GM12874 (cell line): ENCODE data around the gene ZFR.

Experiments used
- CTCF ChIP-seq: IDR thresholded peaks from 2 replicates; pipeline ENCODE4 v1.5.1; 2011; ENCODE audit warnings: low read depth, mild to moderate bottlenecking, control low read depth, low read length, moderate library complexity; ENCODE audit not compliant: insufficient read depth

ZFR gene

GRCh38 chr5:32307769-32308194 lies 136.8 kb downstream of the ZFR start:
- TF ChIP-seq CTCF, result no peak

GRCh38 chr5:32304622-32305021 lies 139.9 kb downstream of the ZFR start:
- TF ChIP-seq CTCF, result no peak
